Measurements from ENCODE around the gene ZNF487.

ZNF487 gene

DNA sequence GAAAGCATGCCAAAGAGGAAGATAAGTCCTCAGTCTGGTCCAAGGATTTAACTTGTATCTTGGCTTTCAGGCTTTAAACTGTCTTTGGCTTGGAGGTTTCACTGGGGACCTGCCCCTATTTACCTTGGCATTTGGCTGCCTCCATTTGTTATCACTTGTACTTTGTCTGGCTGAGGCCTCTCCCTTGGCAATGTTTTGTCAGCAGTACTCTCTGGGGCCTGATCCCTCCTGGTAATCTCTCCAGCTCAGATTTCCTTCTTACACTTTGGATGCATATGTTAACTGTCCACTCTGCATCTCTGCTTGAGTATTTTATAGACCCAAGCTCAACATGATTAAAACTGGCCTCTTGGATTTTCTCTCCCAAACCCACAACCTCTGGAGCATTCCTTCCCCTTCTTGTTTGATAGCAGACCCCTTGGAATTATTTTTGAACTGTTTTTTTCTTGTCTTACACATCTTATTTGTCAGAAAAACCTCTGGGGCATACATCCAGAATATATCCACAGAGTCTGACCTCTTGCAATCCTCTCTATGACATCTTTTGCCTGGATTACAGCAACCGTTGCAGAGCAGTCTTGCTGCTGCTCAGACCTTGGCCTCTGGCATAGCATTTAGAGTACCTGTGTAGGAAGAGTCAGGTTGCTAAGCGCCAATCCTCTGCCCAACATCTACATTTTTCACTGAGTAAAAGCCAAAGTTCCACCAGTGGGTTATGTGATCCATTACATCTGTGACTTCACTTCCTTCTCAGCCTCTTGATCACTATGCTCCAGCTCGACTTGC is 35.2 kb downstream of the ZNF487 start:
- H3K4me3 ChIP-seq (ENCODE audit: low read length) = no peak overlapping the region

DNA sequence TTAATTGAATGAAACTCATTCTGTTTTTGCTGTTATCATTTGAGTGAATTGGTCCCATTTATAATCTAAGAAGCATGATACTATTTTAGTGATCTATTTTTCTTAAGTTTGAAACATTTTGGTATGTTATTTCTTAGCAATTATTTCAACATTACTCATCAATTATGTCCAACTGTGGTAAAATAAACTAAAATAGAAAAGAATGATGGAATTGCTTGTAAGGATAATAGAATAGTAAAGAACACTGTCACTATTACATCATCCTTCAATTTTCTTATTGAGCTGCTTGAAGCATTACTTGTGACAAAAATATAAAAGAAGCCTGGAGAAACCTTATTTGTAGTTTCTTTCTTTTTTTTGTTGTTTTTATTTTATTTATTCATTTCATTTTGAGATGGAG is 42.4 kb downstream of the ZNF487 start:
- Histone ChIP-seq H3K9me3 (ENCODE audit: control insufficient read depth, insufficient read depth, low read length) (peaks cover 15% of the 10 kb centered on the region), H4K20me1 (ENCODE audit: control insufficient read depth, insufficient read depth, low read depth, low read length) (no peaks in the 10 kb centered on the region), H3K4me2 (ENCODE audit: low read length) (no peak overlapping the region), H3K4me3 (ENCODE audit: low read length) (no peak overlapping the region), H3K4me1 (ENCODE audit: control insufficient read depth, low read length) (no peaks in the 10 kb centered on the region), H3K79me2 (ENCODE audit: control insufficient read depth, low read length) (no peaks in the 10 kb centered on the region), H3K27me3 (ENCODE audit: control insufficient read depth, low read length) (no peaks in the 10 kb centered on the region), H3K9me2 (replicated peaks; ENCODE audit: control insufficient read depth, low read length) (no peaks in the 10 kb centered on the region), H3K36me3 (ENCODE audit: control insufficient read depth, low read length) (no peaks in the 10 kb centered on the region), H3F3A (ENCODE audit: control insufficient read depth, insufficient read depth) (no peaks in the 10 kb centered on the region), H3K27ac (ENCODE audit: low read depth, low read length) (no peak overlapping the region)
- TF ChIP-seq, protein P1, sequence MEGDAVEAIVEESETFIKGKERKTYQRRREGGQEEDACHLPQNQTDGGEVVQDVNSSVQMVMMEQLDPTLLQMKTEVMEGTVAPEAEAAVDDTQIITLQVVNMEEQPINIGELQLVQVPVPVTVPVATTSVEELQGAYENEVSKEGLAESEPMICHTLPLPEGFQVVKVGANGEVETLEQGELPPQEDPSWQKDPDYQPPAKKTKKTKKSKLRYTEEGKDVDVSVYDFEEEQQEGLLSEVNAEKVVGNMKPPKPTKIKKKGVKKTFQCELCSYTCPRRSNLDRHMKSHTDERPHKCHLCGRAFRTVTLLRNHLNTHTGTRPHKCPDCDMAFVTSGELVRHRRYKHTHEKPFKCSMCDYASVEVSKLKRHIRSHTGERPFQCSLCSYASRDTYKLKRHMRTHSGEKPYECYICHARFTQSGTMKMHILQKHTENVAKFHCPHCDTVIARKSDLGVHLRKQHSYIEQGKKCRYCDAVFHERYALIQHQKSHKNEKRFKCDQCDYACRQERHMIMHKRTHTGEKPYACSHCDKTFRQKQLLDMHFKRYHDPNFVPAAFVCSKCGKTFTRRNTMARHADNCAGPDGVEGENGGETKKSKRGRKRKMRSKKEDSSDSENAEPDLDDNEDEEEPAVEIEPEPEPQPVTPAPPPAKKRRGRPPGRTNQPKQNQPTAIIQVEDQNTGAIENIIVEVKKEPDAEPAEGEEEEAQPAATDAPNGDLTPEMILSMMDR (IDR thresholded peaks at IDR 0.05; ENCODE audit: low read depth, low read length, poor library complexity, severe bottlenecking) = no peak
- no peak for TF ChIP-seq EZH2phosphoT487 (IDR thresholded peaks at IDR 0.05; ENCODE audit: borderline replicate concordance, low read length)

More for the DNA sequence above, 35.2 kb downstream of the ZNF487 start:
- Histone ChIP-seq H3K27me3 (ENCODE audit: control insufficient read depth, low read length) (no peaks in the 10 kb centered on the region), H3K9me2 (replicated peaks; ENCODE audit: control insufficient read depth, low read length) (no peaks in the 10 kb centered on the region), H3K9me3 (ENCODE audit: control insufficient read depth, insufficient read depth, low read length) (no peaks in the 10 kb centered on the region), H3F3A (ENCODE audit: control insufficient read depth, insufficient read depth) (no peaks in the 10 kb centered on the region), H3K4me1 (ENCODE audit: control insufficient read depth, low read length) (no peaks in the 10 kb centered on the region), H3K27ac (ENCODE audit: low read depth, low read length) (no peak overlapping the region), H3K79me2 (ENCODE audit: control insufficient read depth, low read length) (no peaks in the 10 kb centered on the region), H3K4me2 (ENCODE audit: low read length) (no peak overlapping the region), H3K36me3 (ENCODE audit: control insufficient read depth, low read length) (no peaks in the 10 kb centered on the region), H4K20me1 (ENCODE audit: control insufficient read depth, insufficient read depth, low read depth, low read length) (no peaks in the 10 kb centered on the region)
- TF ChIP-seq, protein P1 (IDR thresholded peaks at IDR 0.05; ENCODE audit: low read depth, low read length, poor library complexity, severe bottlenecking) = no peak
- TF ChIP-seq EZH2phosphoT487 (IDR thresholded peaks at IDR 0.05; ENCODE audit: borderline replicate concordance, low read length) = no peak

DNA sequence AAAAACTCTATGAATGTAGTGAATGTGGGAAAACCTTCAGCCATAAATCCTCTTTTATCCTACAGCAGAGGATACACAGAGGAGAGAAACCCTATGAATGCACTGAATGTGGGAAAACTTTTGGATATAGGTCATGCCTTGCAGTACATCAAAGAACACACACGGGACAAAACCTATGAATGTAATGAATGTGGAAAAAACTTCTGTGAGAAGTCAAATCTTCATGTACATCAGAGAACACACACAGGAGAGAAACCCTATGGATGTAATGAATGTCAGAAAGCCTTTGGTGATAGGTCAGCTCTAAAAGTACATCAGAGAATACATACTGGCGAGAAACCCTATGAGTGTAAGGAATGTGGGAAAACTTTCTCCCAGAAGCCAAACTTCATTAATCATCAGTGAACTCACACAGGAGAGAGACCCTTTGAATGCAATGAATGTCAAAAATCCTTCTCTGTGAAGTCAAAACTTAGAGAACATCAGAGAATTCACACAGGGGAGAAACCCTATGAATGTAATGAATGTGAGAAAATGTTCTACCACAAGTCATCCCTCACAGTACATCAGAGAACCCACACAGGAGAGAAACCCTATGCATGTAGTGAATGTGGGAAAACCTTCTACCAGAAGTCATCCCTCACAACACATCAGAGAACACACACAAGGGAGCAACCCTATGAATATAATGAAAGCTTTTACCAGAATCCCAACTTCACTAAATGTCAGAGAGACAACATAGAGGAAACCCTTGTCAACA is 45.6 kb downstream of the ZNF487 start:
- Histone ChIP-seq H3K36me3 (ENCODE audit: control insufficient read depth, low read length) (no peaks in the 10 kb centered on the region), H3K4me1 (ENCODE audit: control insufficient read depth, low read length) (no peaks in the 10 kb centered on the region)

More for the DNA sequence above, 45.6 kb downstream of the ZNF487 start:
- H3K4me3 ChIP-seq (ENCODE audit: low read length) = no peak overlapping the region
- no peak overlapping the region for H3K27ac ChIP-seq (ENCODE audit: low read depth, low read length)
- no peaks in the 10 kb centered on the region for H4K20me1 ChIP-seq (ENCODE audit: control insufficient read depth, insufficient read depth, low read depth, low read length)
- H3K9me3 ChIP-seq (ENCODE audit: control insufficient read depth, insufficient read depth, low read length) = peaks cover 21% of the 10 kb centered on the region
- H3K4me2 ChIP-seq (ENCODE audit: low read length) = no peak overlapping the region
- H3K9me2 ChIP-seq (replicated peaks; ENCODE audit: control insufficient read depth, low read length) = no peaks in the 10 kb centered on the region
- no peaks in the 10 kb centered on the region for H3K79me2 ChIP-seq (ENCODE audit: control insufficient read depth, low read length)
- no peak for TF ChIP-seq EZH2phosphoT487 (IDR thresholded peaks at IDR 0.05; ENCODE audit: borderline replicate concordance, low read length)
- TF ChIP-seq, protein P1 (IDR thresholded peaks at IDR 0.05; ENCODE audit: low read depth, low read length, poor library complexity, severe bottlenecking) = no peak
- no peaks in the 10 kb centered on the region for H3F3A ChIP-seq (ENCODE audit: control insufficient read depth, insufficient read depth)
- no peaks in the 10 kb centered on the region for H3K27me3 ChIP-seq (ENCODE audit: control insufficient read depth, low read length)

Measured in DOHH2 (cell line).